Measurements from ENCODE around the gene HKDC1.

HKDC1 gene

GRCh38 chr10:69311309-69311708 is 91.2 kb downstream of the HKDC1 start:
- Histone ChIP-seq H3K27ac (ENCODE audit: extremely low read depth, low read depth, low read length) (no peak overlapping the region), H3K4me1 (ENCODE audit: control insufficient read depth, insufficient read depth, low read length) (no peaks in the 10 kb centered on the region), H3K9me3 (ENCODE audit: control insufficient read depth, insufficient read depth, low read depth, low read length) (no peaks in the 10 kb centered on the region), H3K36me3 (ENCODE audit: control insufficient read depth in 2 of 2, insufficient read depth in 1 of 2, low read length in 2 of 2) (no peaks in the 10 kb centered on the region), H3K4me3 (ENCODE audit: low read depth, low read length) (no peak overlapping the region)
- ChIA-PET POLR2A (no interaction called here), CTCF (interaction anchor here (0.5 kb wide), 1 partner anchor 169 kb away, joined by 3 read pairs; no protein-coding TSS in a partner anchor)
- TF ChIP-seq ZNF692 (tag by site-specific recombination; IDR thresholded peaks at IDR 0.05) (no peak), ZNF132 (tag by site-specific recombination; IDR thresholded peaks at IDR 0.05; ENCODE audit: borderline replicate concordance) (no peak)

DNA sequence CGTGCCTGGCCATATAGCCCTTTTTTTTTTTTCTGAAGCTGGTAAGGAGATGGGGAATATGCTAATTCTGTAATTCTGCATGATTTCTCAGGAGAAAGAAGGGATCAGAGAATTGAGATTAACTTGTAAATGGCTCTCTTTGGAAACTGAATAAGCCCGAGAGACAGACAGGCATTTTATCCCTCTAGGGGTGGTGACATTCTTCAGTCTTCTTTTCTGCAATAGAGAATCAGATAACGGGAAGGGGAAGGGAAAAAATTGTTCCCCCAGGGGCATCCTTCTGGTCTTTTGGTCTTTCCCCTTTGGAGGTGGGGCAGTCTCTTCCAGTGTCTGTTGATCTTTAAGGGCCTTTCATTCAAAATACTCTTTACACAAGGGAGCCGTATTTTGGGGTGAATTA is 92.4 kb downstream of the HKDC1 start:
- no peak overlapping the region for H3K4me3 ChIP-seq (ENCODE audit: low read depth, low read length)
- TF ChIP-seq ZFP3 (tag by site-specific recombination; IDR thresholded peaks at IDR 0.05; ENCODE audit: low read depth) (no peak), ZBTB8A (tag by site-specific recombination; IDR thresholded peaks at IDR 0.05) (no peak), ZBTB44 (tag by site-specific recombination; IDR thresholded peaks at IDR 0.05) (no peak), IKZF3 (tag by site-specific recombination; IDR thresholded peaks at IDR 0.05) (no peak), ZNF544 (tag by site-specific recombination; IDR thresholded peaks at IDR 0.05) (no peak), SP2 (tag by site-specific recombination; IDR thresholded peaks at IDR 0.05) (no peak), ZNF513 (tag by site-specific recombination; IDR thresholded peaks at IDR 0.05) (no peak), ZNF266 (tag by site-specific recombination; IDR thresholded peaks at IDR 0.05; ENCODE audit: low read depth) (no peak), ZNF248 (tag by site-specific recombination; IDR thresholded peaks at IDR 0.05) (no peak), ZNF555 (tag by site-specific recombination; conservative IDR thresholded peaks at IDR 0.05) (no peak), EGR2 (tag by site-specific recombination; IDR thresholded peaks at IDR 0.05; ENCODE audit: low read depth) (no peak), ZFHX2 (tag by site-specific recombination; conservative IDR thresholded peaks at IDR 0.05) (no peak), ZNF768 (tag by site-specific recombination; IDR thresholded peaks at IDR 0.05) (no peak), ZNF202 (tag by site-specific recombination; IDR thresholded peaks at IDR 0.05; ENCODE audit: borderline replicate concordance) (no peak), ZBTB7A (tag by site-specific recombination; IDR thresholded peaks at IDR 0.05; ENCODE audit: low read depth) (no peak), ZNF214 (tag by site-specific recombination; IDR thresholded peaks at IDR 0.05; ENCODE audit: borderline replicate concordance) (no peak), KLF9 (tag by site-specific recombination; IDR thresholded peaks at IDR 0.05; ENCODE audit: low read depth) (no peak)
- TF ChIP-seq, protein P1, sequence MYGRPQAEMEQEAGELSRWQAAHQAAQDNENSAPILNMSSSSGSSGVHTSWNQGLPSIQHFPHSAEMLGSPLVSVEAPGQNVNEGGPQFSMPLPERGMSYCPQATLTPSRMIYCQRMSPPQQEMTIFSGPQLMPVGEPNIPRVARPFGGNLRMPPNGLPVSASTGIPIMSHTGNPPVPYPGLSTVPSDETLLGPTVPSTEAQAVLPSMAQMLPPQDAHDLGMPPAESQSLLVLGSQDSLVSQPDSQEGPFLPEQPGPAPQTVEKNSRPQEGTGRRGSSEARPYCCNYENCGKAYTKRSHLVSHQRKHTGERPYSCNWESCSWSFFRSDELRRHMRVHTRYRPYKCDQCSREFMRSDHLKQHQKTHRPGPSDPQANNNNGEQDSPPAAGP (tag by site-specific recombination; IDR thresholded peaks at IDR 0.05): no peak
- TF ChIP-seq, protein P2, sequence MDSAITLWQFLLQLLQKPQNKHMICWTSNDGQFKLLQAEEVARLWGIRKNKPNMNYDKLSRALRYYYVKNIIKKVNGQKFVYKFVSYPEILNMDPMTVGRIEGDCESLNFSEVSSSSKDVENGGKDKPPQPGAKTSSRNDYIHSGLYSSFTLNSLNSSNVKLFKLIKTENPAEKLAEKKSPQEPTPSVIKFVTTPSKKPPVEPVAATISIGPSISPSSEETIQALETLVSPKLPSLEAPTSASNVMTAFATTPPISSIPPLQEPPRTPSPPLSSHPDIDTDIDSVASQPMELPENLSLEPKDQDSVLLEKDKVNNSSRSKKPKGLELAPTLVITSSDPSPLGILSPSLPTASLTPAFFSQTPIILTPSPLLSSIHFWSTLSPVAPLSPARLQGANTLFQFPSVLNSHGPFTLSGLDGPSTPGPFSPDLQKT (IDR thresholded peaks at IDR 0.05; ENCODE audit: borderline replicate concordance, low read depth, low read length): no peak
- no peaks in the 10 kb centered on the region for H3K4me1 ChIP-seq (ENCODE audit: control insufficient read depth, insufficient read depth, low read length)
- POLR2A ChIA-PET: no interaction called here
- no peak overlapping the region for H3K27ac ChIP-seq (ENCODE audit: extremely low read depth, low read depth, low read length)
- H3K9me3 ChIP-seq (ENCODE audit: control insufficient read depth, insufficient read depth, low read depth, low read length): no peaks in the 10 kb centered on the region
- CTCF ChIA-PET: interaction anchor here (0.6 to 0.7 kb wide), 2 partner anchors 29 to 743 kb away, joined by 3 to 5 read pairs; no protein-coding TSS in a partner anchor
- H3K36me3 ChIP-seq (ENCODE audit: control insufficient read depth in 2 of 2, insufficient read depth in 1 of 2, low read length in 2 of 2): no peaks in the 10 kb centered on the region
